Amygdala (tissue), 56 donors: ENCODE results near the gene OR5H2.
"Not testable (repeated sequence)": the region's sequence is repeated elsewhere in the genome, so short reads cannot be mapped to it uniquely, and the experiment has no call there.

ENCODE experiments used
- DNase-seq, 56 donors: peaks; one replicate each; lab custom pipeline; 2025; lab: John Stamatoyannopoulos, UW

Gene OR5H2

DNA sequence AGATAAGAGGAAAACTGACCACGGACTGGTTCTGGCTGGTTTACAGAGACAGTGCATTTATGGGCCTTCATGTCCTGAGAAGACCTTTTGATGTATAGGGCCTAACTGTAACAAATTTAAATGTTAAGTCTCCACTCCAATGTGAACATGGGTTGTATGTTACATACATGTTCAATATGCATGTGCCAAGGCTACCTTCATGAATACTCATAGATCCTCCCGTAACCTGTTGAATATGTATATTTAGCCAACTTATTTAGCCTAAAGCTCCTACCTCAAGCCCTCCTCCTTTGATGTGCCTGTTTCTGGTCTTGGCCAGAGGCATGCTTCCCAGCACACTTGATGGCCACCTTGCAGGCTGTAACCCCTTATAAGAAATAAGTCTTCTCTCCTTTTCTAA is at the start of gene OR5H2:
TSS of gene OR5H2 (plus strand) at position 301 of the 400 bp plus-strand sequence. CDS start 398 bp downstream, outside the sequence.
- no peak for DNase-seq

DNA sequence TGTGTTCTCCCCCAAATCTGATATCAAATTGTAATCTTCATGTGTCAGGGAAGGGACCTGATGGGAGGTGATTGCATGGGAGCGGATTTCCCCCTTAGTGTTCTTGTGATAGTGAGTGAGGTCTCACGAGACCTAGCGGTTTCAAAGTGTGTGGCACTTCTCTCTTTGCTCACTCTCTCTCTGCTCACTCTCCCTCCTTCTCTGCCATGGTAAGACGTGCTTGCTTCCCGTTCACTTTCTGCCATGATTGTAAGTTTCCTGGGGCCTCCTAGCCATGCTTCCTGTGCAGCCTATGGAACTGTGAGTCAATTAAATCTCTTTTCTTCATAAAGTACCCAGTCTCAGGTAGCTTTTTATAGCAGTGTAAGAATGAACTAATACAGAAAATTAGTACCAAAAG is 48.8 kb upstream of the OR5H2 start:
- DNase-seq: no peak

DNA sequence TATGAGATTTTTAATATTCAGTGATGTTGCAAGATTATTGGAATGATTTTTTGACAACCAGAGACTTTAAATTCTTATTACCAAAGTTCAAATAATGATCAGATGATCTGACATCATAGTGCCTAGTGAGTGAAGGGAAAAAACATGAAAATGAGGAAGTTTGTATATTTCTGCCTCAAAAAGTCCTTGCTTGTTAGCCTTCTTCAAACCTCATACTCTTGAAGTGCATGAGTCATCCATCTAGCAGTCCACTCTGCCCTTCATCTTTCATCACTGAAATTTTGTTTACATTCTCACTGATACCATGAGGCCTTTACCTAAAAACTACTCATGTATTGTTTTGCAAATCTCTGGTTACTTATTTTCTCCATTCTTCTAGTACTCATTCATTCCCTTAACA is 42.2 kb upstream of the OR5H2 start:
- no peak for DNase-seq

DNA sequence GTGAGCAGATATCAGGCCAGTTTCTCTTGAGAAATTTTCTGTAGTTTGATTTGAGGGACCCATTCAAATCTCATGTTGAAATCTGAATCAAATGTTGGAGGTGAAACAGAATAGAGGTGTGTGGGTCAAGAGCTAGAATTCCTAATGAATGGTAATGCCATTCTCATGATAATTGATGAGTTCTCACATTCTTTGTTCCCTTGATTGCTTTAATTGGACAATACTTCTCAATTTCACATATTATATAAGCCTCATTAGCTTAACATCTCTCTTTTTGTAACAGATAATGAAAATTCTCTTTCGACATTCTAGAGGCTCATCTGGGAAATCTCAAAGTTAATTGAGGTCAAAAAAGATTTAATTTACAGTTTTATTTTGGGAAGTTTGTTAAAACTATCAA is 40.1 kb upstream of the OR5H2 start:
- DNase-seq: no peak

DNA sequence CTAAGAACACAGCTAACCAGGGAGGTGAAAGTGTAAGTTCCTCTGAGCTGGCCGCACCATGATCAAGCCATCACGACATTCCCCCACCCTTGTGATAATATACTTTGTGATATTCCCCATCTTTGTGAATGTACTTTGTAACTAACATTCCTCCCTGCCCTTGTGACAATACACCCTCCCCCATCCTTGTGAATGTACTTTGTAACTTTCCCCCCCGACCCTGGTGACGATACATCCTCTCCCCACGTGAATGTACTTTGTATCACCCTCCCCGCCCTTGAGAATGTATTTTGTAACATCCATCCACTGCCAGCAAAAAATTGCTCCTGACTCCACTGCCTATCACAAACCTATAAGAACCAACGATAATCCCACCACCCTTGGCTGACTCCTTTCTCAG is 38.5 kb upstream of the OR5H2 start:
- no peak for DNase-seq

DNA sequence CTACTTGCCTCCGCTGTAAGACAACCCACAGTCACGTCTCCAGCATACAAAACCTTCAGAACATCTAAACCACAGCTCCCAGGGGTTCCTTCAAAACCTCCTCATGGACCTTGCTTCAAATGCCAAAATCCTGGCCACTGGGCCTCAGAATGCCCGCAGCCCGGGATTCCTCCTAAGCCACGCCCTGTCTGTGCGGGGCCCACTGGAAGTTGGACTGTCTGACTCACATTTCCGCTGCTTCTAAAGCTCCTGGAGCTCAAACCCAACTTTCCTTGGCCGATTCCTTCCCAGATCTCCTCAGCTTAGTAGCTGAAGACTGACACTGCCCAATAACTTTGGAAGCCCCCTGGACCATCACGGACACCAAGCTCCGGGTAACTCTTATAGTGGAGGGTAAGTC is 36.2 kb upstream of the OR5H2 start:
- no peak for DNase-seq

DNA sequence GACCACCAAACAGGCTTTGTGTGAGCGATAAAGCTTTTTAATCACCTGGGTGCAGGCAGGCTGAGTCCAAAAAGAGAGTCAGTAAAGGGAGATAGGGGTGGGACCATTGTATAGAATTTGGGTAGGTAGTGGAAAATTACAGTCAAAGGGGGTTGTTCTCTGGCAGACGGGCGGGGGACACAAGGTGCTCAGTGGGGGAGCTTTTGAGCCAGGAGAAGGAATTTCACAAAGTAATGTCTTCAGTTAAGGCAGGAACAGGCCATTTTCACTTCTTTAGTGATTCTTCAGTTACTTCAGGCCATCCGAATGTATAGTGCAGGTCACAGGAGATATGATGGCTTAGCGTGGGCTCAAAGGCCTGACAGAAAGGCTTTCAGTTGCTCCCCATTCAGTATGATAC is 26.3 kb upstream of the OR5H2 start:
- not testable (repeated sequence) for DNase-seq

DNA sequence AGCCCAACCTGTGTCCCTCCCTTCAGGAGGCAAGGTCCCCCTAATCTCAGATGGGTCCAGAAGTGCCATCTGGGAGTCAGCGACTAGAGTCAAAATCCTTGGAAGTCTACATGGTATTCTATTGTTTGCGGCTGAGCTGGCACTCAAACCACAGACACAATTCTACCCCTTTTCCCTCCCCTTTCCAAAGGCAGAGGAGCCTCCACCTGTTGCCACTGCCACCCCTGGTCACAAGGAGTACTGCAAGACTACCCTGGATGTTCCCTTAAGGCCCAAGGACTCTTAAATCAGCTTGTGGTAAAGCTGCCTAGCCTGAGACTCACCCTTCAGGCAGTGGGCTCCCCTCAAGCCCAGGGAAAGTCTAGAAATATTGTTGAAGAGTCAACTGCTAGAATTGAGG is 22.6 kb upstream of the OR5H2 start:
- no peak for DNase-seq

DNA sequence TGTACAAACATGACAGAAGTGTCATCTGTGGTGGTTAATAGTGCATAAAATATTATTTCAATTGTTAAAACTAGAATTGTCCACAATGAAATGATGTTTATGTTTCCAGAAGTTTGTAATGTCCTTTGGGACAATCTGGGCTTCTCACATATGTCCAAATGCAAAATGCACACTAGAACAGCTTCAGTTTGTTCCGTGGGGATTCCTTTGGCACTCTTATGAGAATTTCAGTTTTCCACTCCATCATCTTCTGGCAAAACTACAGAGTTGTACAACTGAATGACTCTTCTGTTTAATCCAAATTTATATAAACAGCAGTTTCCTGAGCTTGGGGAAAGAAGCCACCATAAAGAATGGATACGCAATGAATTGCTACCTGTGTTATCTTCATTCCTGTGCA is 20.3 kb upstream of the OR5H2 start:
- DNase-seq: no peak

DNA sequence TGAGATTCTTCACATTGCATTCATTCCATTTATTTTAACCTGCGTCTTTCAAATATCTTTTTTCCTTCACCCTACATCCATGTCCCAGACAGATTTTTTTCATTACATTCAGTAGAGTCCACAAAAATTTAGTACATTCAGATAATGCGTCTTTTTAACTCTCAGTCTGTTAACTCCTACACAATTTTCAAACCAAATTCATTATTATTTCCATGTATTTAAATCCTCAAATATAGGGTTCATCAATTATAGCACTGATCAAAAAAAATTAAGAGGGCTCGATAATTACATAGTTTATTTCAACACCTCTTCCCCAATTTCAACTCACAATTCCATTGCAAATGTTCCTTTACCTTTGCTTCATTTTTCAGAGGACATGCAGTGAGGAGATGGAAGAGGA is 18.4 kb upstream of the OR5H2 start, which contains the start of gene OR5H6:
TSS of gene OR5H6 (plus strand) at position 301 of the 400 bp plus-strand sequence. CDS start at position 390, 89 bp downstream.
- DNase-seq: no peak

DNA sequence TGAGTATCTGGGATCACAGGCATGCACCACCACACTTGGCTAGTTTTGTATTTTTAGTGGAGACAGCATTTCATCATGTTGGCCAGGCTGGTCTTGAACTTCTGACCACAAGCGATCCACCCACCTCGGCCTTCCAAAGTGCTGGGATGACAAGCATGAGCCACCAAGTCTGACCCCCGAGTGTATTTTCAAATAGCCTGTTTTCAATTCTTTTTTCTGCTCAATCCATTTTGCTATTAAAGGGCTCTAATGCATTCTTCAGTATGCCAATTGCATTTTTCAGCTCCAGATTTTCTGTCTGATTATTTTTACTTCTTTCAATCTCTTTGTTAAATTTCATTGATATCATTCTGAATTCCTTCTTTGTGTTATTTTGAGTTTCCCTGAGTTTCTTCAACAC is 12.5 kb upstream of the OR5H2 start:
- DNase-seq: no peak

DNA sequence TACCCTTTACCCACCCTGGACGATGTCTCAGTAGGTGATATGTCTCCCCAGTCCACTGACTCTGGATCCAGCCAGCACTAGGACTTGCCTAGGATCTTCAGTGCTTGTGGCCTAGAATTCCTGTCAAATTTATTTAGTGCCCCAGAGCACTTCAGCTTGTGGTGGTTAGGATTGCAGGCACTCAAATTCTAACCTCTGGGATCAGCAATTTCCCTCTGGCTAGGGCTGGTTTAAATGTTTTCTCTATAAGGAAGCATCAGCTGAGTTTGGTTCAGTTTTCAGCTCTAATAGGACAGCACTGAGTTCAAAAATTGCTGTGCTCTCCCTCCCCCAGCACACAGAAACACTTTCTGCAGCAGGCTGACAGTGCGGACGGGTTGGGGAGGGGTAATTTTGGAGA is 10.2 kb upstream of the OR5H2 start:
- DNase-seq: no peak

DNA sequence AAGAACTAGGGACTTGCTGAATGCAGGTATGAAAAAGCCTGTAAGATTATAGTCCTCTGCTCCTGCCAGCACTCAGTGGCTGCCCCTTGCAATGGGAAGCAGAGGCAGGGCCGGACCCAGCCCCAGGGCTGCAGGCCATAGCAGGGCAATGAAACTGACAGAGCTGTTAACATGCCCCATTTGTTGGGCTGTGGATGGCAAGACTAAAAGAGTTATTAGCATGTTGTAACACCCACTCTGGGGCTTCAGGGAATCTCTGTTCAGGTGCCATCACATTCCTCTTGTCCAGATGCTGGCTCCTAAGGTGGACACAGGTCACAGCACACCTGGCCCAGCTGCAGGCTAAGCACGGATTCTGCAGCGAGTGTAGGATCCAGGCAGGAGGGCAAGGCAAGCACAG is 7.4 kb upstream of the OR5H2 start:
- DNase-seq: no peak

DNA sequence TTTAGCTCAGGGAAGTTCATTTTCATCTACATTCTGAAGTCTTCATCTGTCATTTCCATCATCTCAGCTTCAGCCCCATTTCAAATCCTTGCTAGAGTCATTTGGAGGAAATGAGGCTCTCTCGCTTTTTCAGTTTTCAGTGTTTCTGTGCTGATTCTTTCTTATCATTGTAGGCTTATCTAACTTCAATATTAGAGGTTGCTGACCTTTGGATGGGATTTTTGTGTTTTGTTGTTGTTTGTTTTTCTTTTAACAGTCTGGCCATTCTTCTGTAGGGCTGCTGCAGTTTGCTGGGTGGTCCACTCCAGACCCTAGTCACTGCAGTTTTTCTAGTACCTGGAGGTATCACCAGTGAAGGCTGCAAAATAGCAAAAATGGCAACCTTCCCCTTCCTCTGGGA is 8.6 kb downstream of the OR5H2 start:
- no peak for DNase-seq

DNA sequence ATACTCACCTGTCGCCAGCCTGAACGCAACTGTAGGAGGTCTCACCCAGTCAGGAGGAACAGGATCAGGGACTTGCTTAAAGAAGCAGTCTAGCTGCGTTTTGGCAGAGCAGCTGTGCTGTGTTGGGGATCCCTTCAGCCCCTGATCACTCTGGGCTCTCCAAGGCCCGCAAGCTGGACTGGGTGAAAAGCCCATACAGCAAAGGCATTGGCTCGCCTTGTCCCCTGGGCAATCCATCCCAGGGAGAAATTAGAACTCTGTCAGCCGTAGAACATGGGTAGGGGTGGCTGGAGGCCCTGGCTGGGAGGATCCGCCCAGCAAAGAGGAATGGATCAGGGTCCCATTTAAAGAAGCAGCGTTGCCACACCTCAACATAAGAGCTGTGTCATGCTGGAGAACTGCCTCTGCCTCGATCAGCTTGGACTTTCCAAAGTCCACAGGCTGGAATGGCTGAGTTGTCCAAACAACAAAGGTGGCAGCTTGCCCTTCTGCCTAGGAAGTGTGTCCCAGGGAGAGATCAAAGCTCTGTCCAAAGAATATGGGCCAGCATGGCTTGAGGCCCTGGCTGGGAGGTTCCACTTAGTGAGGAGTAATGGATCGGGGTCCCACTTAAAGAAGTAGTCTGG is 9.1 kb downstream of the OR5H2 start:
- DNase-seq: no peak

DNA sequence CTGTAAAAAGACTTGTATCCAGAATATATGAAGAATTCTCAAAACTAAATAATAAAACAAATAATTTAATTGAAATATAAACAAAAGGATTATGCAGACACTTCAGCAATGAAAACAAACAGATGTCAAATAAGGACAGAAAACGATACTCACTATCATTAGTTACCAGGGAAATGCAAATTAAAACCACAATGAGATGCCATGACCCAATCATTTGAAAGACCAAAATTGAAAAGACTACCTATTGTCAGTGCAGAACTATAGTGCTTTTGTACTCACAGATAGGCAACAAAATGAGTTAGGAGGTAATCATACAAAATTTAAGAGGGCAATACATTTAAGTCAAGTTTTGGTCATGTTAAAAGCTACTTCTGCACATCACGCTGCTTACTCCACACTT is 39.8 kb downstream of the OR5H2 start:
- DNase-seq: no peak

DNA sequence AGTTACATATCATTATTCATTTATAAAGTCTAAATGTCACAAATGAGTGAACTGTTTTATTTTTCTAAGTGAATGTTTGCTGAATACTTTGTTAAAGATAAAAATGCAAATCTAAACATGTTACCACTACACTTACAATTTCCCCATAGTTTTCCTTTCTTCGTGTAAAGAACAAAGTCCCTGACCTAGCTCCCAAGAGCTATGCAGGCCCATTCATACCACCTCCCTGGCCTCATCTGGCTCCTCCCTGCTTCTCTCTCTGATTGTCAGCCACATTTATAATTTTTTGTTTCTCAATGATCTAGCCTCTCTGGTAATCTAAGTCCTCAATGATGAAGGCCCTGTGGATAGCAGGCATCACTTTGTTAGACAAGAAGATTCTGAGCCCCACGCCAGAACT is 40.4 kb downstream of the OR5H2 start:
- no peak for DNase-seq

DNA sequence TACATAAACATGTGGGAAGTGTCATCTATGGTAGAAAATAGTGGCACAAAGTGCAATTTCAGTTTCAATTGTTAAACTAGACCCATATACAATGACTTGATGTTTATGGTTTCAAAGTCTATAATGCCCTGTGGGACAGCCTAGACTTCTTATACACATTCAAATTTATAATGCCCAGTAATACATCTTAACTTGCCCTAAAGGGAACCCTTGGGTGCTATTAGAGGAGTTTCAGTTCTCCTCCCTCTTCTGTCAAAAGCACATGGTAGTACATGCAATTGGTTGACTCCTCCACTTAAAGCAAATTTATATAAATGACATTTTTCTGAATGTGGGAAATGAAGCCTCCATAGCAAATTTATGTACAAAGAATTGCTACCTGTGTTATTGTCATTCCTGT is 41.1 kb downstream of the OR5H2 start:
- DNase-seq: no peak

DNA sequence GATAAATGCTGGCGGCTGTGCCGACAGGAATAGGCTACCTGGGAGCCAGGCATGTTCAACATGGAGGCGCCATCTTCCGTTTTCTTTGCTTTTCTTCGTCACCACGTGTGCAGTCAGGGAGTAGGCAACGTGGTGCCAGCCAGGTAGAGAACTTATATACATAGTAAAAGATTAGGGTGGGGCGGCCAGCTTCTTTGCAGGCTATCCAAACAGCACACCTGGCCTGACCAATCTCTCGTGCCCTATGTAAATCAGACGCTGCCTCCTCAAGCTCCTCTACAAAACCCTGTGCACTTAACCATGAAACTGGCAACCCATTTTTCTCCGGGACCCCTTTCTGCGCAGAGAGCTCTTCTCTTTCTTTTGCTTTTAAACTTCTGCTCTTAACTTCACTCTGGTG is 42.8 kb downstream of the OR5H2 start:
- DNase-seq: no peak

DNA sequence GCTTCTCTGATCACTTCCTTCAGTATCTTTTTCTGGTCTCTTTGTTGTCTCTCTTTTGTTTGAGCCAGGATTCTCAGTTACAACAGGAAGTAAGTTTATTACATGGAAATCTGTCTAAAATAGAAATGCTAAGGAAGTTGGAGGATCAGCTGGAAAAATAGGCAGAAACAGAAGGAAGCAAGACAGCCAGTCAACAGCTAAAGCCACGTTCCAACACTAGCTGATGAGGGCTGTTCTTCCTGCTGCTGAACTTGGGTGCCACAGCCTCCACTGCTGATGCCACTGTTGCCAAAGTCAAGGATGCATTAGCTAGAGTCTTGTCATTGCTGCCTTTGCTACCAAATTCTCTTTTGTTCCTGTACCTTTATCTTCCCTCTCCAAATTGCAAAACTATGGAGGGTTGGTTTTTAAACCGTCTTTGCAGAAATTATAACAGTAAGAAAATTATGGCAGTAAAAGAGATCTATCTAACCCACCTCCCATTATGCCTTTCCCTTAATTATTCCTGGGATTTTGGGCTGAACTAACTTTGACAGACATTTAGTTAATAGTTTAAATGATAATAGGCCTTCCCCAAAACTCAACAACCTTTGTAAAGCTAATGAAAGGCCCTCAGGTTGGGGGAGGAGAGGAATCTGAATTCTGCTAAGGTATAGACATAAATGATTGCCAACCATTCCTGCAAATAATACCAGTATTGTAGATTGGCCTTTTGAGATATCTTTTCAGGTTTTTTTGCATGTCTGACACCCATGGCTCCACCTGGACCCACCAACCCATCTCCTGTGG is 44.0 kb downstream of the OR5H2 start:
- no peak for DNase-seq

DNA sequence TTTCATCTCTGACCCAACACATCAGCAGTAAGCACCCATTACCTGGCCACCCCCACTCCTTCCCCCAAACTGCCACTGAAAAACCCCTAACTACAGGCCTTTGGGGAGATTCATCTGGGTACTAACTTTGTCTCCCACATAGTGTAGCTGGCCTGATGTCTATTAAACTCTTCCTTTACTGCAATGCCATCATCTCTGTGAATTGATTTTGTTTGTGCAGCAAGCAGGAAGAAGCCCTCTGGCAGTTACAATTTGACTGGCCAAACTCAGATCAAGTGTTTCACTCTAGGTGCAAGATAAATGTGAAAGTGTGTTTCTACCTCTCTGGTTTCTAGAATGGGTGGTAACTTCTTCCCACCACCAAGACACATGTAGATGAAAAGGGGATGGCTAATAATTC is 44.6 kb downstream of the OR5H2 start:
- no peak for DNase-seq

DNA sequence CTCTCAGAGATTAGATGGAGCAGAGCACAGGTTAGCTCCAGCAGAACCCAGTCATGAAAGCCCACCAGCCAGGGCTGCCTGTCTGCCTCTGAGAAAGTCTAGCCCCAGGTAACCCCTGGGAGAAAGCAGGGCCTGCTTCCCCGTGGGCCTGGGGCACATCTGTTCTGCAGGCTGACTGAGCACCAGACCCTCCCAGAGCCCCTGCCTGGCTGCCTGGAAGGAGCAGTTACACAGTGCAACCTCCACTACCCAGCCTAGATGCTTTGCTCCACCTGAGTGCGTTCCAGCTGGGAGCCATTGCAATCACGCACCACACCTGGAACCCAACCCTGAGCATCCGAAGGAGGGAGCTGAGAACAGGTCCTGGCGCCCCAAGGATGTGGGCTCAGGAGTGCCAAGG is 46.6 kb downstream of the OR5H2 start:
- DNase-seq: peak in 1 of 56 donors; percentile 25
